GM18861 (cell line): ENCODE data around the gene RPUSD2.
A peak's percentile ranks its signal among the peaks of the same experiment; 100 is the strongest.
"Not testable (repeated sequence)": the region's sequence is repeated elsewhere in the genome, so short reads cannot be mapped to it uniquely, and the experiment has no call there.

Experiments used
- ATAC-seq: cut with Tn5 transposase; IDR thresholded peaks from one replicate; pipeline ENCODE4 v1.9.1; 2021; ENCODE audit not compliant: unreplicated experiment

RPUSD2 gene

GRCh38 chr15:40565333-40566238 lies 3.5 kb upstream of the RPUSD2 start:
- ATAC-seq: no peak

GRCh38 chr15:40567111-40567510 lies 2.0 kb upstream of the RPUSD2 start:
- ATAC-seq: no peak

GRCh38 chr15:40575113-40575512 lies 6.0 kb downstream of the RPUSD2 start:
- ATAC-seq: no peak

GRCh38 chr15:40576914-40577313 lies 7.8 kb downstream of the RPUSD2 start:
- ATAC-seq: not testable (repeated sequence)

- no peak for ATAC-seq
These were observed 9.8 kb downstream of the RPUSD2 start for GRCh38 chr15:40578892-40579291.

- ATAC-seq: not testable (repeated sequence)
These were observed 12.7 kb downstream of the RPUSD2 start for GRCh38 chr15:40581796-40582195.

- peak; percentile 74 for ATAC-seq
These were observed 13.7 kb downstream of the RPUSD2 start for GRCh38 chr15:40582726-40583246.

- ATAC-seq: no peak
These were observed 15.1 kb downstream of the RPUSD2 start for GRCh38 chr15:40584191-40584590.

- no peak for ATAC-seq
These were observed 21.6 kb downstream of the RPUSD2 start for GRCh38 chr15:40590667-40591050.

- ATAC-seq: no peak
These were observed 22.3 kb downstream of the RPUSD2 start for GRCh38 chr15:40591389-40591788.

- ATAC-seq: no peak
These were observed 24.1 kb downstream of the RPUSD2 start for GRCh38 chr15:40593165-40593564.

- ATAC-seq: peak; percentile 56
These were observed 24.7 kb downstream of the RPUSD2 start, which contains the start of gene KNL1 for GRCh38 chr15:40593588-40594428. TSS of gene KNL1 (plus strand) at chr15:40594249. CDS start at chr15:40602932, 8,683 bp downstream.

- peak; percentile 25 for ATAC-seq
These were observed 25.3 kb downstream of the RPUSD2 start for GRCh38 chr15:40594429-40594836.

GRCh38 chr15:40595219-40595618 lies 26.1 kb downstream of the RPUSD2 start:
- no peak for ATAC-seq

- ATAC-seq: no peak
These were observed 26.7 kb downstream of the RPUSD2 start for GRCh38 chr15:40595773-40596172.

GRCh38 chr15:40597024-40597423 lies 27.9 kb downstream of the RPUSD2 start:
- no peak for ATAC-seq

- ATAC-seq: no peak
These were observed 29.0 kb downstream of the RPUSD2 start for GRCh38 chr15:40598126-40598525.

GRCh38 chr15:40598672-40599071 lies 29.6 kb downstream of the RPUSD2 start:
- ATAC-seq: no peak

GRCh38 chr15:40600956-40601355 lies 31.9 kb downstream of the RPUSD2 start:
- no peak for ATAC-seq

GRCh38 chr15:40603935-40604334 lies 34.8 kb downstream of the RPUSD2 start:
- no peak for ATAC-seq

- ATAC-seq: no peak
These were observed 44.0 kb downstream of the RPUSD2 start for GRCh38 chr15:40613080-40613479.
